ENCODE data around the gene C8G. TPM values are rescaled to one million over a fixed set of nuclear protein-coding genes. Genes with fewer than 3 reads are reported as not detected.

The C8G gene
- total and polyA plus RNA-seq, 9 of the 15 experiments (the other 6 are each of a cell fraction or from before 2014, with no cell fraction given), result 0.35 to 5.9 (median 2.7) TPM; not detected in 2

DNA sequence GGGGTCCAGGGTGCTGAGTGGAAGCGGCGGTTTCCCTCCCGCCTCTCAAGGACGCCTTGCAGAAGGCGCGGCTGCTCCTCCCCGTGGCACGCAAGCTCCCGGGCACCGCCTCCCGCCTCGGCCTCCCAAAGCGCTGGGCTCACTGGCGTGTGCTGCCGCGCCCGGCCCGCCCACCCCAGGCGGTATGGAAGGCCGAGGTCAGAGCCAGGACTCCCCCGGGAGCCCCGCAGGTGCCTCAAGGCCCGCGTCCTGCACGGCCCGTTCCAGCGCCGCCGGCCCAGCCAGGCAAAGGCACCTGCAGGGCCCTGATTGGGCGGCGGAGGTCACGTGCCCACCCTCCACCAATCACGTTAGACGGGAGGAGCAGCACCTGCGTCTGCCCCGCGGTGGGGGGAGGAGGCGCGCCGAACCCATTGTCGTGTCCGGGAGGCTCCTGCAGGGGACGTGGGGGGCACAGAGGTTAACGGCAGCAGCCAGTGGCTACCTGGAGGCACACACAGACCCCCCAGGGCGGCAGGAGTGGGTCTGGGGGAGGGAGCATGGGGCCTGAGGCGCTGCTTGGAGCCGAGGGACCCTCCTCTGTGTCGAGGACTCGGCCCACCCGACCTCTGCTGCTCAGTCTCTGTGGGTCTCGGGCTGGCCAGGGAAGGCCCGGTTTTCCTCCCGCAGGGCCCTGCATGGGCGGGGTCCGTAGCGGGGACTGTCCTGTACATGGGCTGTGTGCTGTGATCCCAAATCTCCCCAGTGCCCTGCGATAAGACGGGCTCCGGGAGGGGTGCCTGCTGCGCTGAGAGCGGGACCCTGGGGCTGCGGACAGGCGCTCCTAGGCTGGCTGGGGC lies 5.0 kb downstream of the C8G start (continued):
- TF ChIP-seq, protein P1, sequence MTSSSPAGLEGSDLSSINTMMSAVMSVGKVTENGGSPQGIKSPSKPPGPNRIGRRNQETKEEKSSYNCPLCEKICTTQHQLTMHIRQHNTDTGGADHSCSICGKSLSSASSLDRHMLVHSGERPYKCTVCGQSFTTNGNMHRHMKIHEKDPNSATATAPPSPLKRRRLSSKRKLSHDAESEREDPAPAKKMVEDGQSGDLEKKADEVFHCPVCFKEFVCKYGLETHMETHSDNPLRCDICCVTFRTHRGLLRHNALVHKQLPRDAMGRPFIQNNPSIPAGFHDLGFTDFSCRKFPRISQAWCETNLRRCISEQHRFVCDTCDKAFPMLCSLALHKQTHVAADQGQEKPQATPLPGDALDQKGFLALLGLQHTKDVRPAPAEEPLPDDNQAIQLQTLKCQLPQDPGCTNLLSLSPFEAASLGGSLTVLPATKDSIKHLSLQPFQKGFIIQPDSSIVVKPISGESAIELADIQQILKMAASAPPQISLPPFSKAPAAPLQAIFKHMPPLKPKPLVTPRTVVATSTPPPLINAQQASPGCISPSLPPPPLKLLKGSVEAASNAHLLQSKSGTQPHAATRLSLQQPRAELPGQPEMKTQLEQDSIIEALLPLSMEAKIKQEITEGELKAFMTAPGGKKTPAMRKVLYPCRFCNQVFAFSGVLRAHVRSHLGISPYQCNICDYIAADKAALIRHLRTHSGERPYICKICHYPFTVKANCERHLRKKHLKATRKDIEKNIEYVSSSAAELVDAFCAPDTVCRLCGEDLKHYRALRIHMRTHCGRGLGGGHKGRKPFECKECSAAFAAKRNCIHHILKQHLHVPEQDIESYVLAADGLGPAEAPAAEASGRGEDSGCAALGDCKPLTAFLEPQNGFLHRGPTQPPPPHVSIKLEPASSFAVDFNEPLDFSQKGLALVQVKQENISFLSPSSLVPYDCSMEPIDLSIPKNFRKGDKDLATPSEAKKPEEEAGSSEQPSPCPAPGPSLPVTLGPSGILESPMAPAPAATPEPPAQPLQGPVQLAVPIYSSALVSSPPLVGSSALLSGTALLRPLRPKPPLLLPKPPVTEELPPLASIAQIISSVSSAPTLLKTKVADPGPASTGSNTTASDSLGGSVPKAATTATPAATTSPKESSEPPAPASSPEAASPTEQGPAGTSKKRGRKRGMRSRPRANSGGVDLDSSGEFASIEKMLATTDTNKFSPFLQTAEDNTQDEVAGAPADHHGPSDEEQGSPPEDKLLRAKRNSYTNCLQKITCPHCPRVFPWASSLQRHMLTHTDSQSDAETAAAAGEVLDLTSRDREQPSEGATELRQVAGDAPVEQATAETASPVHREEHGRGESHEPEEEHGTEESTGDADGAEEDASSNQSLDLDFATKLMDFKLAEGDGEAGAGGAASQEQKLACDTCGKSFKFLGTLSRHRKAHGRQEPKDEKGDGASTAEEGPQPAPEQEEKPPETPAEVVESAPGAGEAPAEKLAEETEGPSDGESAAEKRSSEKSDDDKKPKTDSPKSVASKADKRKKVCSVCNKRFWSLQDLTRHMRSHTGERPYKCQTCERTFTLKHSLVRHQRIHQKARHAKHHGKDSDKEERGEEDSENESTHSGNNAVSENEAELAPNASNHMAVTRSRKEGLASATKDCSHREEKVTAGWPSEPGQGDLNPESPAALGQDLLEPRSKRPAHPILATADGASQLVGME (CRISPR knock-in tag; IDR thresholded peaks at IDR 0.05), result no peak
- TF ChIP-seq, protein P2, sequence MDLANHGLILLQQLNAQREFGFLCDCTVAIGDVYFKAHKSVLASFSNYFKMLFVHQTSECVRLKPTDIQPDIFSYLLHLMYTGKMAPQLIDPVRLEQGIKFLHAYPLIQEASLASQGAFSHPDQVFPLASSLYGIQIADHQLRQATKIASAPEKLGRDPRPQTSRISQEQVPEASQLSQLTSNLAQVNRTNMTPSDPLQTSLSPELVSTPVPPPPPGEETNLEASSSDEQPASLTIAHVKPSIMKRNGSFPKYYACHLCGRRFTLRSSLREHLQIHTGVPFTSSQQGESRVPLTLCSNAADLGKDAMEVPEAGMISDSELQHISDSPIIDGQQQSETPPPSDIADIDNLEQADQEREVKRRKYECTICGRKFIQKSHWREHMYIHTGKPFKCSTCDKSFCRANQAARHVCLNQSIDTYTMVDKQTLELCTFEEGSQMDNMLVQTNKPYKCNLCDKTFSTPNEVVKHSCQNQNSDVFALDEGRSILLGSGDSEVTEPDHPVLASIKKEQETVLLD (IDR thresholded peaks at IDR 0.05), result no peak
- no peak for TF ChIP-seq TAF15 (IDR thresholded peaks at IDR 0.05; ENCODE audit: low read depth, low read length)
- TF ChIP-seq NEUROD1 (IDR thresholded peaks at IDR 0.05; ENCODE audit: borderline replicate concordance, low read depth, low read length, partially characterized antibody), result peak; percentile 42
- TF ChIP-seq SMARCC2 (IDR thresholded peaks at IDR 0.05; ENCODE audit: low read depth), result no peak
- no peak for TF ChIP-seq TCF7 (IDR thresholded peaks at IDR 0.05; ENCODE audit: borderline replicate concordance)
- TF ChIP-seq ZNF347 (CRISPR knock-in tag; IDR thresholded peaks at IDR 0.05; ENCODE audit: low read depth), result no peak
- TF ChIP-seq, protein P3, sequence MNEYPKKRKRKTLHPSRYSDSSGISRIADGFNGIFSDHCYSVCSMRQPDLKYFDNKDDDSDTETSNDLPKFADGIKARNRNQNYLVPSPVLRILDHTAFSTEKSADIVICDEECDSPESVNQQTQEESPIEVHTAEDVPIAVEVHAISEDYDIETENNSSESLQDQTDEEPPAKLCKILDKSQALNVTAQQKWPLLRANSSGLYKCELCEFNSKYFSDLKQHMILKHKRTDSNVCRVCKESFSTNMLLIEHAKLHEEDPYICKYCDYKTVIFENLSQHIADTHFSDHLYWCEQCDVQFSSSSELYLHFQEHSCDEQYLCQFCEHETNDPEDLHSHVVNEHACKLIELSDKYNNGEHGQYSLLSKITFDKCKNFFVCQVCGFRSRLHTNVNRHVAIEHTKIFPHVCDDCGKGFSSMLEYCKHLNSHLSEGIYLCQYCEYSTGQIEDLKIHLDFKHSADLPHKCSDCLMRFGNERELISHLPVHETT (CRISPR knock-in tag; conservative IDR thresholded peaks at IDR 0.05 in 1 of 2, IDR thresholded peaks at IDR 0.05 in 1 of 2), result no peak
- no peak for TF ChIP-seq NFRKB (IDR thresholded peaks at IDR 0.05; ENCODE audit: low read depth)
- TF ChIP-seq, protein P4, sequence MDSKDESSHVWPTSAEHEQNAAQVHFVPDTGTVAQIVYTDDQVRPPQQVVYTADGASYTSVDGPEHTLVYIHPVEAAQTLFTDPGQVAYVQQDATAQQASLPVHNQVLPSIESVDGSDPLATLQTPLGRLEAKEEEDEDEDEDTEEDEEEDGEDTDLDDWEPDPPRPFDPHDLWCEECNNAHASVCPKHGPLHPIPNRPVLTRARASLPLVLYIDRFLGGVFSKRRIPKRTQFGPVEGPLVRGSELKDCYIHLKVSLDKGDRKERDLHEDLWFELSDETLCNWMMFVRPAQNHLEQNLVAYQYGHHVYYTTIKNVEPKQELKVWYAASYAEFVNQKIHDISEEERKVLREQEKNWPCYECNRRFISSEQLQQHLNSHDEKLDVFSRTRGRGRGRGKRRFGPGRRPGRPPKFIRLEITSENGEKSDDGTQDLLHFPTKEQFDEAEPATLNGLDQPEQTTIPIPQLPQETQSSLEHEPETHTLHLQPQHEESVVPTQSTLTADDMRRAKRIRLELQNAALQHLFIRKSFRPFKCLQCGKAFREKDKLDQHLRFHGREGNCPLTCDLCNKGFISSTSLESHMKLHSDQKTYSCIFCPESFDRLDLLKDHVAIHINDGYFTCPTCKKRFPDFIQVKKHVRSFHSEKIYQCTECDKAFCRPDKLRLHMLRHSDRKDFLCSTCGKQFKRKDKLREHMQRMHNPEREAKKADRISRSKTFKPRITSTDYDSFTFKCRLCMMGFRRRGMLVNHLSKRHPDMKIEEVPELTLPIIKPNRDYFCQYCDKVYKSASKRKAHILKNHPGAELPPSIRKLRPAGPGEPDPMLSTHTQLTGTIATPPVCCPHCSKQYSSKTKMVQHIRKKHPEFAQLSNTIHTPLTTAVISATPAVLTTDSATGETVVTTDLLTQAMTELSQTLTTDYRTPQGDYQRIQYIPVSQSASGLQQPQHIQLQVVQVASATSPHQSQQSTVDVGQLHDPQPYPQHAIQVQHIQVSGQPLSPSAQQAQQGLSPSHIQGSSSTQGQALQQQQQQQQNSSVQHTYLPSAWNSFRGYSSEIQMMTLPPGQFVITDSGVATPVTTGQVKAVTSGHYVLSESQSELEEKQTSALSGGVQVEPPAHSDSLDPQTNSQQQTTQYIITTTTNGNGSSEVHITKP (IDR thresholded peaks at IDR 0.05; ENCODE audit: partially characterized antibody), result peak; percentile 75
- TF ChIP-seq ILF3 (IDR thresholded peaks at IDR 0.05; ENCODE audit: borderline replicate concordance), result no peak
- TF ChIP-seq MAZ (CRISPR knock-in tag; conservative IDR thresholded peaks at IDR 0.05 in 1 of 2, IDR thresholded peaks at IDR 0.05 in 1 of 2), result peak; percentile 83 to 92
- TF ChIP-seq SRSF9 (IDR thresholded peaks at IDR 0.05; ENCODE audit: borderline replicate concordance, low read depth, low read length), result no peak
